ENCODE results near the gene RAB11FIP4.
A peak's percentile ranks its signal among the peaks of the same experiment; 100 is the strongest.

Gene RAB11FIP4

GRCh38 chr17:31535581-31535981 is 144.1 kb downstream of the RAB11FIP4 start:
- peak; percentile 98 for FAIRE-seq
- DNase-seq (ENCODE audit: insufficient read length, low spot score) = peak; percentile 79

- peak; percentile 26 for FAIRE-seq
- DNase-seq (ENCODE audit: insufficient read length, low spot score) = no peak
Measured at GRCh38 chr17:31536451-31536850, 145.0 kb downstream of the RAB11FIP4 start.

GRCh38 chr17:31537565-31538011 is 146.1 kb downstream of the RAB11FIP4 start:
- no peak for DNase-seq (ENCODE audit: insufficient read length, low spot score)
- no peak for FAIRE-seq

GRCh38 chr17:31538080-31538762 is 146.7 kb downstream of the RAB11FIP4 start:
- FAIRE-seq (peak; percentile 94), DNase-seq (ENCODE audit: insufficient read length, low spot score) (no peak)

GRCh38 chr17:31540602-31541307 is 149.3 kb downstream of the RAB11FIP4 start:
- FAIRE-seq = no peak
- DNase-seq (ENCODE audit: insufficient read length, low spot score) = no peak

GRCh38 chr17:31541559-31541958 is 150.1 kb downstream of the RAB11FIP4 start:
- DNase-seq (ENCODE audit: insufficient read length, low spot score) (no peak), FAIRE-seq (no peak)

GRCh38 chr17:31544186-31544585 is 152.7 kb downstream of the RAB11FIP4 start:
- FAIRE-seq = no peak
- DNase-seq (ENCODE audit: insufficient read length, low spot score) = no peak

GRCh38 chr17:31546650-31547049 is 155.2 kb downstream of the RAB11FIP4 start:
- no peak for FAIRE-seq
- no peak for DNase-seq (ENCODE audit: insufficient read length, low spot score)

- DNase-seq (ENCODE audit: insufficient read length, low spot score) (no peak), FAIRE-seq (no peak)
Measured at GRCh38 chr17:31548709-31549108, 157.2 kb downstream of the RAB11FIP4 start.

- no peak for DNase-seq (ENCODE audit: insufficient read length, low spot score)
Measured at GRCh38 chr17:31549121-31549524, 157.6 kb downstream of the RAB11FIP4 start.

GRCh38 chr17:31549525-31550388 is 158.3 kb downstream of the RAB11FIP4 start:
- DNase-seq (ENCODE audit: insufficient read length, low spot score) = peak; percentile 80
- FAIRE-seq = no peak

More at GRCh38 chr17:31549121-31549524, 157.6 kb downstream of the RAB11FIP4 start:
- FAIRE-seq = peak; percentile 79

GRCh38 chr17:31550389-31551056 is 159.0 kb downstream of the RAB11FIP4 start:
- FAIRE-seq (peak; percentile 74), DNase-seq (ENCODE audit: insufficient read length, low spot score) (no peak)

GRCh38 chr17:31552568-31552967 is 161.1 kb downstream of the RAB11FIP4 start:
- no peak for DNase-seq (ENCODE audit: insufficient read length, low spot score)

GRCh38 chr17:31553506-31553905 is 162.0 kb downstream of the RAB11FIP4 start:
- no peak for DNase-seq (ENCODE audit: insufficient read length, low spot score)
- FAIRE-seq = no peak

More at GRCh38 chr17:31552568-31552967, 161.1 kb downstream of the RAB11FIP4 start:
- no peak for FAIRE-seq

GRCh38 chr17:31554930-31555329 is 163.5 kb downstream of the RAB11FIP4 start:
- DNase-seq (ENCODE audit: insufficient read length, low spot score) (no peak), FAIRE-seq (no peak)

- FAIRE-seq = no peak
- DNase-seq (ENCODE audit: insufficient read length, low spot score) = no peak
Measured at GRCh38 chr17:31556969-31557645, 165.6 kb downstream of the RAB11FIP4 start.

GRCh38 chr17:31558748-31559583 is 167.5 kb downstream of the RAB11FIP4 start:
- no peak for FAIRE-seq
- peak; percentile 79 for DNase-seq (ENCODE audit: insufficient read length, low spot score)

- FAIRE-seq (no peak), DNase-seq (ENCODE audit: insufficient read length, low spot score) (no peak)
Measured at GRCh38 chr17:31559584-31560501, 168.4 kb downstream of the RAB11FIP4 start.
